Breast epithelium (tissue), 4 donors: Measurements from ENCODE around the gene ADSL. TPM values are rescaled to one million over a fixed set of nuclear protein-coding genes. Genes with fewer than 3 reads are reported as not detected.
"Not testable (repeated sequence)": the region's sequence is repeated elsewhere in the genome, so short reads cannot be mapped to it uniquely, and the experiment has no call there.

Experiments used
- DNase-seq, 2 donors: peaks; one replicate each; pipeline ENCODE4 v3.0.0-alpha.2; 2019; ENCODE audit warnings: low spot score in 2 of 2
- H3K27ac ChIP-seq, 2 donors: fragments of 200-600 bp; sonication (generic) in 1 of 2; one replicate each; pipeline ENCODE4 v1.5.1; 2016 to 2019; ENCODE audit warnings: mild to moderate bottlenecking in 1 of 2
- H3K27me3 ChIP-seq, 2 donors: fragments of 200-600 bp; sonication (generic) in 1 of 2; one replicate each; pipeline versions ENCODE4 v1.5.1 to v1.6.0; 2017 to 2019; ENCODE audit warnings: control low read depth in 1 of 2, mild to moderate bottlenecking in 1 of 2
- H3K36me3 ChIP-seq: fragments of 200-600 bp; one replicate; pipeline ENCODE4 v1.5.1; 2019
- H3K4me1 ChIP-seq, 2 donors: fragments of 200-600 bp; sonication (generic); one replicate each; pipeline ENCODE4 v1.5.1; 2016 to 2019; ENCODE audit warnings: control low read depth in 1 of 2
- H3K4me3 ChIP-seq, 3 donors: fragments of 200-600 bp; sonication (generic); 1 replicate in 2 of 3; 2 replicates in 1 of 3; pipeline ENCODE4 v1.5.1; 2016 to 2019; ENCODE audit warnings: mild to moderate bottlenecking in 3 of 3, moderate library complexity in 2 of 3
- H3K9me3 ChIP-seq, 2 donors: fragments of 200-600 bp; sonication (generic) in 1 of 2; one replicate each; pipeline ENCODE4 v1.5.1; 2016 to 2019; ENCODE audit warnings: control low read depth in 1 of 2
- CTCF ChIP-seq, 3 donors: fragments of 450-650 bp; IDR thresholded peaks; one replicate each; pipeline ENCODE4 v1.5.1; 2016 to 2017; ENCODE audit warnings: antibody characterized with exemption in 3 of 3, mild to moderate bottlenecking in 3 of 3, moderate library complexity in 3 of 3
- POLR2A ChIP-seq: fragments of 450-650 bp; IDR thresholded peaks from one replicate; pipeline ENCODE4 v1.6.1; 2016; ENCODE audit warnings: antibody characterized with exemption, mild to moderate bottlenecking, moderate library complexity
- POLR2AphosphoS5 ChIP-seq, 3 donors: sonication (generic); formaldehyde crosslinking; IDR thresholded peaks; one replicate each; pipeline ENCODE4 v1.6.1; 2017; ENCODE audit warnings: antibody characterized with exemption in 3 of 3
- intact Hi-C: fragments of 100-400 bp; cut with DNase I; formaldehyde crosslinking; loops from one replicate; pipeline ENCODE4 v1.15.1; 2023; ENCODE audit warnings: low total_unique reads
- total RNA-seq, 3 donors: library from RNA; depleted of rRNA; stranded (reverse); fragments of >200 nt; gene quantifications; one replicate each; pipeline ENCODE4 v1.1.0, GENCODE V29; 2016

ADSL gene
- total RNA-seq, 3 donors from 2014 or later: 66.6 to 92.3 (median 74.7) TPM

- no peak overlapping the region for H3K4me3 ChIP-seq
- intact Hi-C loops: no loop called here
- peak overlapping the region; percentile 15 to 26 for H3K27ac ChIP-seq
- H3K9me3 ChIP-seq: no peaks in the 10 kb centered on the region
- H3K4me1 ChIP-seq: no peaks in the 10 kb centered on the region
- no peaks in the 10 kb centered on the region for H3K27me3 ChIP-seq
- DNase-seq: no peak
- TF ChIP-seq POLR2AphosphoS5 (IDR thresholded peaks at IDR 0.05) (no peak), CTCF (IDR thresholded peaks at IDR 0.05) (no peak), POLR2A (no peak)
- H3K36me3 ChIP-seq: peaks cover 15% of the 10 kb centered on the region
Measured at GRCh38 chr22:40308999-40309573, 37.2 kb upstream of the ADSL start.

DNA sequence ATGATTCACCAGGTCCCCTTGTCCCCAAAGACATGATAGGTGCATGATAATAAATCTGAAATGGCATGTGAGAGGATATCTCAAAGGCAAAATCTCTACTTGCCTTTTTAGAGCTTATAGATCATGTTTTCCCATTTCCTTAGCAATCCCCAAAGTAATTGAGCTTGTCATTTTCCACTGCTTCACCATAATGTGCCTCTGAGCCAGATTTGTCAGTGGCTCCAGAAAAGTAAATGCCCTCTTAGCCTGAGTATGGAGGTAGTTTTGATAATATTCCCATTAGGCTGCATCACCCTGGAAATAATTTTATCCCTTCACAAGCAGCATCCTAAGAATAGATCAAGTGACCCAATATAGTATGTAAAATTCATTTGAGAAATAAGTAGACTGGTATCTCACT is 36.7 kb upstream of the ADSL start:
- no peak for DNase-seq
- intact Hi-C loops: no loop called here
- H3K27me3 ChIP-seq: no peaks in the 10 kb centered on the region
- H3K36me3 ChIP-seq: peaks cover 17% of the 10 kb centered on the region
- no peaks in the 10 kb centered on the region for H3K9me3 ChIP-seq
- TF ChIP-seq POLR2A: no peak
- TF ChIP-seq CTCF (IDR thresholded peaks at IDR 0.05): no peak
- TF ChIP-seq POLR2AphosphoS5 (IDR thresholded peaks at IDR 0.05): no peak
- H3K27ac ChIP-seq: peak overlapping the region; percentile 15 to 26
- H3K4me1 ChIP-seq: no peaks in the 10 kb centered on the region
- H3K4me3 ChIP-seq: no peak overlapping the region

- Histone ChIP-seq H3K4me1 (no peaks in the 10 kb centered on the region), H3K27ac (peak overlapping the region; percentile 17 to 70), H3K27me3 (no peaks in the 10 kb centered on the region), H3K36me3 (peaks cover 20% of the 10 kb centered on the region), H3K4me3 (no peak overlapping the region), H3K9me3 (no peaks in the 10 kb centered on the region)
- TF ChIP-seq POLR2A (no peak), CTCF (IDR thresholded peaks at IDR 0.05) (no peak), POLR2AphosphoS5 (IDR thresholded peaks at IDR 0.05) (no peak)
- DNase-seq: no peak
- intact Hi-C loops: no loop called here
Measured at GRCh38 chr22:40310081-40310767, 36.1 kb upstream of the ADSL start.

- TF ChIP-seq POLR2A: no peak
- no peak for TF ChIP-seq CTCF (IDR thresholded peaks at IDR 0.05)
- TF ChIP-seq POLR2AphosphoS5 (IDR thresholded peaks at IDR 0.05): no peak
- DNase-seq: no peak
- Histone ChIP-seq H3K9me3 (no peaks in the 10 kb centered on the region), H3K4me3 (no peak overlapping the region), H3K27me3 (no peaks in the 10 kb centered on the region), H3K36me3 (peaks cover 24% of the 10 kb centered on the region), H3K27ac (peak overlapping the region; percentile 17 to 70), H3K4me1 (no peaks in the 10 kb centered on the region)
- intact Hi-C loops: no loop called here
Measured at GRCh38 chr22:40310768-40311120, 35.6 kb upstream of the ADSL start.

- DNase-seq, H3K4me3 ChIP-seq, H3K9me3 ChIP-seq, H3K4me1 ChIP-seq, intact Hi-C loops, H3K27ac ChIP-seq, H3K27me3 ChIP-seq: not testable (repeated sequence)
- peaks cover 24% of the 10 kb centered on the region for H3K36me3 ChIP-seq
Measured at GRCh38 chr22:40311646-40312045, 34.7 kb upstream of the ADSL start.
